K562 (cell line): ENCODE measurements around the gene ALDH5A1. TPM values are rescaled to one million over a fixed set of nuclear protein-coding genes. Genes with fewer than 3 reads are reported as not detected.
A peak's percentile ranks its signal among the peaks of the same experiment; 100 is the strongest.

Source experiments
- ATAC-seq: fragments of 200-7000 bp; cut with Tn5 transposase; 3 replicates; pipeline ENCODE4 v1.9.1; 2020; ENCODE audit warnings: moderate library complexity
- BruUV-seq: library from RNA; stranded (reverse); fragments of 400-500 nt; replicated peaks from 2 replicates; lab custom pipeline; 2021; lab: Mats Ljungman, UMichigan
- CTCF ChIA-PET: fragments of 300-600 bp; formaldehyde crosslinking; extraction: SDS; loops from one replicate; lab custom pipeline; 2021; ENCODE audit warnings: low intra/inter-chr PET ratio; lab: Yijun Ruan, JAX
- POLR2A ChIA-PET: fragments of 300-600, 350-650 bp; sonication (Branson Sonifier 250); formaldehyde crosslinking; extraction: SDS; loops from one replicate; lab custom pipeline; 2021; ENCODE audit warnings: antibody characterized with exemption, inconsistent platforms; lab: Yijun Ruan, JAX
- DNase-seq, 4 experiments: peaks; one replicate each; pipeline versions ENCODE4 v3.0.0 to v3.0.0-alpha.2; 2011 to 2018; ENCODE audit warnings: low spot score in 3 of 4, mixed read lengths in 3 of 4; ENCODE audit errors: extremely low read depth in 1 of 4
- FAIRE-seq: peaks from 2 replicates; lab custom pipeline; 2011; peaks lifted over from hg19 to GRCh38; lab: Jason Lieb, UNC
- H2AFZ ChIP-seq: 2 replicates; pipeline ENCODE4 v1.6.0; 2011; ENCODE audit warnings: low read depth, low read length, control low read depth, inconsistent platforms
- H3K27ac ChIP-seq: fragments of 200-600 bp; 3 replicates; pipeline ENCODE4 v1.8.0; 2011; ENCODE audit warnings: low read depth, mild to moderate bottlenecking, control low read depth, inconsistent platforms, low read length, moderate library complexity, mixed read lengths; ENCODE audit errors: extremely low read depth
- H3K27me3 ChIP-seq, 2 experiments: fragments of 300-600 bp in 1 of 2; 2 replicates in 1 of 2; 3 replicates in 1 of 2; pipeline versions ENCODE4 v1.6.0 to v1.8.0; 2011; ENCODE audit warnings: inconsistent platforms in 2 of 2, low read length in 2 of 2, mild to moderate bottlenecking in 1 of 2, mixed read lengths in 1 of 2, moderate library complexity in 1 of 2; ENCODE audit not compliant: control insufficient read depth in 2 of 2, insufficient read depth in 2 of 2
- H3K36me3 ChIP-seq: fragments of 300-600 bp; 3 replicates; pipeline ENCODE4 v1.8.0; 2011; ENCODE audit warnings: mild to moderate bottlenecking, low read length, inconsistent platforms; ENCODE audit not compliant: control insufficient read depth, insufficient read depth
- H3K4me1 ChIP-seq, 2 experiments: fragments of 200-600 bp in 1 of 2; replicated peaks in 1 of 2; 2 replicates in 1 of 2; 3 replicates in 1 of 2; pipeline versions ENCODE4 v1.5.1 to v1.8.0; 2011; ENCODE audit warnings: inconsistent platforms in 2 of 2, low read length in 2 of 2, mild to moderate bottlenecking in 1 of 2, mixed read lengths in 1 of 2, moderate library complexity in 1 of 2; ENCODE audit not compliant: control insufficient read depth in 2 of 2, insufficient read depth in 2 of 2
- H3K4me2 ChIP-seq: 2 replicates; pipeline ENCODE4 v1.6.1; 2011; ENCODE audit warnings: low read length, control low read depth, inconsistent platforms, mixed read lengths; ENCODE audit not compliant: insufficient read depth
- H3K4me3 ChIP-seq: fragments of 200-600 bp; sonication (generic), shearing (Covaris generic); 2 replicates; pipeline ENCODE4 v1.5.1; 2016; ENCODE audit warnings: control low read depth, inconsistent platforms
- H3K79me2 ChIP-seq: fragments of 200-600 bp; 3 replicates; pipeline ENCODE4 v1.8.0; 2011; ENCODE audit warnings: low read length, inconsistent platforms; ENCODE audit not compliant: control insufficient read depth, insufficient read depth
- H3K9ac ChIP-seq, 2 experiments: 2 replicates each; pipeline versions ENCODE4 v1.6.0 to v1.6.1; 2011; ENCODE audit warnings: low read depth in 2 of 2, low read length in 2 of 2, control low read depth in 1 of 2, inconsistent platforms in 1 of 2, mild to moderate bottlenecking in 1 of 2, mixed read lengths in 1 of 2; ENCODE audit not compliant: insufficient read depth in 1 of 2
- H3K9me1 ChIP-seq: one replicate; pipeline ENCODE4 v1.6.0; 2011; ENCODE audit warnings: inconsistent platforms, mild to moderate bottlenecking, low read length, moderate library complexity; ENCODE audit not compliant: control insufficient read depth, insufficient read depth
- H3K9me3 ChIP-seq: replicated peaks from 2 replicates; pipeline ENCODE4 v1.5.1; 2011; ENCODE audit warnings: low read depth, low read length, inconsistent platforms; ENCODE audit not compliant: control insufficient read depth, insufficient read depth
- H4K20me1 ChIP-seq: replicated peaks from 2 replicates; pipeline ENCODE4 v1.6.1; 2011; ENCODE audit warnings: low read length, inconsistent platforms, mixed read lengths; ENCODE audit not compliant: control insufficient read depth, insufficient read depth
- BRF1 ChIP-seq: IDR thresholded peaks from 3 replicates; pipeline ENCODE4 v1.6.1; 2011; ENCODE audit warnings: borderline replicate concordance, mild to moderate bottlenecking; ENCODE audit not compliant: insufficient read length; ENCODE audit errors: extremely low read depth
- CBX5 ChIP-seq: IDR thresholded peaks from 2 replicates; pipeline ENCODE4 v1.6.1; 2014; ENCODE audit warnings: low read depth, borderline replicate concordance
- FOXA1 ChIP-seq: fragments of 450-650 bp; IDR thresholded peaks from 2 replicates; pipeline ENCODE4 v1.6.1; 2016; ENCODE audit warnings: mild to moderate bottlenecking, borderline replicate concordance
- KLF10 ChIP-seq: fragments of 250-450 bp; sonication (Bioruptor Pico); IDR thresholded peaks from 2 replicates; pipeline ENCODE4 v1.6.1; 2021; ENCODE audit warnings: matching md5 sums
- MTF1 ChIP-seq: fragments of 250-450 bp; sonication (Bioruptor Pico); IDR thresholded peaks from 2 replicates; pipeline ENCODE4 v1.9.0; 2021; ENCODE audit warnings: moderate library complexity, mild to moderate bottlenecking, inconsistent platforms, borderline replicate concordance
- MYNN ChIP-seq, 2 experiments: sonication (generic); formaldehyde crosslinking in 1 of 2; IDR thresholded peaks; 2 replicates each; pipeline versions ENCODE4 v1.5.0 to v1.6.1; 2016 to 2020; ENCODE audit warnings: antibody characterized with exemption in 1 of 2, missing genetic modification reagents in 1 of 2
- SMARCC2 ChIP-seq: fragments of 450-650 bp; IDR thresholded peaks from 2 replicates; pipeline ENCODE4 v1.6.1; 2017; ENCODE audit warnings: antibody characterized with exemption, moderate library complexity, mild to moderate bottlenecking, low read depth
- SMC3 ChIP-seq: conservative IDR thresholded peaks from 2 replicates; pipeline ENCODE4 v1.6.1; 2011; ENCODE audit warnings: low read depth, low read length, improper control_type of control experiment; ENCODE audit not compliant: insufficient read depth
- ZFPM2 ChIP-seq: fragments of 250-450 bp; sonication (Bioruptor Pico); IDR thresholded peaks from 2 replicates; pipeline ENCODE4 v1.5.1; 2022; ENCODE audit warnings: mild to moderate bottlenecking
- ZNF384 ChIP-seq: IDR thresholded peaks from 2 replicates; pipeline ENCODE4 v1.6.1; 2012; ENCODE audit warnings: low read depth, low read length, improper control_type of control experiment
- ZNF639 ChIP-seq, 2 experiments: fragments of 200-800 bp in 1 of 2; sonication (Bioruptor generic) in 1 of 2; sonication (generic) in 1 of 2; formaldehyde crosslinking in 1 of 2; IDR thresholded peaks in 1 of 2; conservative IDR thresholded peaks in 1 of 2; 2 replicates each; pipeline versions ENCODE4 v1.5.0 to v1.6.1; 2016 to 2020; ENCODE audit warnings: missing compliant biosample characterization in 1 of 2, missing genetic modification characterization in 1 of 2, missing genetic modification reagents in 1 of 2
- WGBS: fragments of 100-300 bp; shearing (Covaris generic); methylation state at CpG from one replicate; pipeline ENCODE4 v1.1.6; 2016; ENCODE audit warnings: low coverage, mixed read lengths; ENCODE audit not compliant: insufficient coverage; ENCODE audit errors: missing lambda C conversion rate; 5-methylcytosine and 5-hydroxymethylcytosine counted together
- in situ Hi-C: fragments of 300-500 bp; cut with MboI; formaldehyde crosslinking; loops from 4 replicates; pipeline ENCODE4 v1.15.0; 2018; ENCODE audit warnings: inconsistent platforms, mixed read lengths
- intact Hi-C: fragments of 100-400 bp; cut with micrococcal nuclease; formaldehyde crosslinking; loops from 2 replicates; pipeline ENCODE4 v1.14.2; 2022
- polyA plus RNA-seq, 8 experiments: library from polyadenylated mRNA; depleted of rRNA in 4 of 8; stranded (reverse) in 5 of 8; unstranded in 3 of 8; fragments of >200 nt; fragmentation: Nextera tagmentation in 2 of 8; fragmentation: Illumina TruSeq in 1 of 8; extraction: Ambion mirVana in 2 of 8; extraction: Trizol in 1 of 8; gene quantifications; 2 replicates each; pipeline versions ENCODE4 v1.2.1 to v1.2.3, GENCODE V29; 2011 to 2014; ENCODE audit warnings: inconsistent platforms in 1 of 8, missing spikeins in 1 of 8
- total RNA-seq, 7 experiments: library from RNA; depleted of rRNA in 6 of 7; stranded (reverse); fragments of >200 nt in 6 of 7; fragmentation: Illumina TruSeq in 2 of 7; extraction: Trizol in 2 of 7; gene quantifications; 2 replicates each; pipeline versions ENCODE4 v1.2.1 to v1.2.3, GENCODE V29; 2011 to 2021; ENCODE audit warnings: low replicate concordance in 1 of 7
- TF ChIP-seq, protein P1 (sequence below), 2 experiments: fragments of 450-650 bp; formaldehyde crosslinking in 1 of 2; IDR thresholded peaks; 2 replicates each; pipeline versions ENCODE4 v1.4.0 to v1.6.1; 2014 to 2020; ENCODE audit warnings: mild to moderate bottlenecking in 2 of 2, borderline replicate concordance in 1 of 2, low read depth in 1 of 2

The ALDH5A1 gene
- total and polyA plus RNA-seq, 9 of the 15 experiments (the other 6 are each of a cell fraction or from before 2014, with no cell fraction given), result 2.2 to 19.7 (median 9.5) TPM

DNA sequence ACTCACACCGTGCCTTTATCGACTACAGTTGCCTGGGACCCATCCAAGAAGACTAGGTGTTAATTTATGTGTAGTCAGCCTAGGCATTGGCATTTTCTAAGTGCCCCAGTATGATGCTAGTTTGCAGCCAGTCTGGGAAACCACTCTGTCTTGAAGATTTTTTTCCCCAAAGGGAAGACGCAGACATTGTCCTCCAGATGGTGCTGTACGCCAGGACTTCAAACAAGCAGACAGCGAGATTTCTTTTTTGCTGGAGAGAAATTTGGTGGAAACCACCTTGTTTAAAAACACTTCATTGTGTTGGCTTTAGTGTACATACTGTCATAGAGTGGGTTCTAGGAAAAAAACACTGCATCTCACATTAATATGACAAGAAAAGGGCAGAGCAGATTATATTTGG is 30.0 kb downstream of the ALDH5A1 start:
- H3K36me3 ChIP-seq, result no peaks in the 10 kb centered on the region
- H3K4me3 ChIP-seq, result no peak overlapping the region
- ChIA-PET CTCF (interaction anchor here (0.7 to 1.8 kb wide), 7 partner anchors 93 to 1417 kb away, joined by 3 to 15 read pairs (median 3); no protein-coding TSS in a partner anchor), POLR2A (no interaction called here)
- ATAC-seq, result peak; percentile 64; the same call in 2 of the 3 replicates
- no peaks in the 10 kb centered on the region for H4K20me1 ChIP-seq
- peak; percentile 82 for FAIRE-seq
- BruUV-seq, result no TSS peak
- no peaks in the 10 kb centered on the region for H3K9me3 ChIP-seq
- no peaks in the 10 kb centered on the region for H3K27me3 ChIP-seq
- DNase-seq, result peak in 2 of 4 experiments; percentile 25 to 57
- intact Hi-C loops, result loop anchor here (2.0 to 5.0 kb wide), 3 partner anchors 170 to 467 kb away; no protein-coding TSS in a partner anchor
- H3K4me1 ChIP-seq, result peaks cover 4 to 8% of the 10 kb centered on the region in 2 experiments; a peak in 4 of 5 replicates
- in situ Hi-C loops, result no loop called here
- H3K27ac ChIP-seq, result no peak overlapping the region
- no peaks in the 10 kb centered on the region for H3K79me2 ChIP-seq
- no peak overlapping the region for H2AFZ ChIP-seq
- H3K9me1 ChIP-seq, result no peaks in the 10 kb centered on the region
- H3K9ac ChIP-seq, result no peak overlapping the region
- H3K4me2 ChIP-seq, result no peak overlapping the region
- 10% methylated on average over 5 of the region's 5 CpGs for WGBS
- TF ChIP-seq SMC3 (peak; percentile 65; the same call in 1 of the 2 replicates), CBX5 (no peak), BRF1 (no peak), MTF1 (no peak), ZNF384 (peak; percentile 31), ZFPM2 (CRISPR knock-in tag) (no peak), ZNF639 (CRISPR knock-in tag; conservative IDR thresholded peaks at IDR 0.05 in 1 of 2, IDR thresholded peaks at IDR 0.05 in 1 of 2) (no peak), FOXA1 (no peak), SMARCC2 (no peak), KLF10 (CRISPR knock-in tag) (no peak), MYNN (IDR thresholded peaks at IDR 0.05) (no peak), MYNN (CRISPR knock-in tag; IDR thresholded peaks at IDR 0.05) (no peak)
- TF ChIP-seq, protein P1, sequence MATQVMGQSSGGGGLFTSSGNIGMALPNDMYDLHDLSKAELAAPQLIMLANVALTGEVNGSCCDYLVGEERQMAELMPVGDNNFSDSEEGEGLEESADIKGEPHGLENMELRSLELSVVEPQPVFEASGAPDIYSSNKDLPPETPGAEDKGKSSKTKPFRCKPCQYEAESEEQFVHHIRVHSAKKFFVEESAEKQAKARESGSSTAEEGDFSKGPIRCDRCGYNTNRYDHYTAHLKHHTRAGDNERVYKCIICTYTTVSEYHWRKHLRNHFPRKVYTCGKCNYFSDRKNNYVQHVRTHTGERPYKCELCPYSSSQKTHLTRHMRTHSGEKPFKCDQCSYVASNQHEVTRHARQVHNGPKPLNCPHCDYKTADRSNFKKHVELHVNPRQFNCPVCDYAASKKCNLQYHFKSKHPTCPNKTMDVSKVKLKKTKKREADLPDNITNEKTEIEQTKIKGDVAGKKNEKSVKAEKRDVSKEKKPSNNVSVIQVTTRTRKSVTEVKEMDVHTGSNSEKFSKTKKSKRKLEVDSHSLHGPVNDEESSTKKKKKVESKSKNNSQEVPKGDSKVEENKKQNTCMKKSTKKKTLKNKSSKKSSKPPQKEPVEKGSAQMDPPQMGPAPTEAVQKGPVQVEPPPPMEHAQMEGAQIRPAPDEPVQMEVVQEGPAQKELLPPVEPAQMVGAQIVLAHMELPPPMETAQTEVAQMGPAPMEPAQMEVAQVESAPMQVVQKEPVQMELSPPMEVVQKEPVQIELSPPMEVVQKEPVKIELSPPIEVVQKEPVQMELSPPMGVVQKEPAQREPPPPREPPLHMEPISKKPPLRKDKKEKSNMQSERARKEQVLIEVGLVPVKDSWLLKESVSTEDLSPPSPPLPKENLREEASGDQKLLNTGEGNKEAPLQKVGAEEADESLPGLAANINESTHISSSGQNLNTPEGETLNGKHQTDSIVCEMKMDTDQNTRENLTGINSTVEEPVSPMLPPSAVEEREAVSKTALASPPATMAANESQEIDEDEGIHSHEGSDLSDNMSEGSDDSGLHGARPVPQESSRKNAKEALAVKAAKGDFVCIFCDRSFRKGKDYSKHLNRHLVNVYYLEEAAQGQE (IDR thresholded peaks at IDR 0.05; ENCODE audit: borderline replicate concordance), result peak; percentile 56; the same call in 1 of the 2 replicates
- TF ChIP-seq, protein P1 (CRISPR knock-in tag; IDR thresholded peaks at IDR 0.05; ENCODE audit: low read depth), result no peak
